Stimulated activated CD4-positive, alpha-beta T cell treated with anti-CD3 and anti-CD28 coated beads, Interleukin-1b, Interleukin-23, amount 100 ng/mL, for 1 hour (primary cell): Measurements from ENCODE around the gene MIR17HG.
"Not testable (repeated sequence)": the region's sequence is repeated elsewhere in the genome, so short reads cannot be mapped to it uniquely, and the experiment has no call there.

Source experiments
- DNase-seq, 2 donors: peaks; one replicate each; pipeline ENCODE4 v3.0.0-alpha.2; 2020; ENCODE audit warnings: low read depth in 2 of 2

Gene MIR17HG

DNA sequence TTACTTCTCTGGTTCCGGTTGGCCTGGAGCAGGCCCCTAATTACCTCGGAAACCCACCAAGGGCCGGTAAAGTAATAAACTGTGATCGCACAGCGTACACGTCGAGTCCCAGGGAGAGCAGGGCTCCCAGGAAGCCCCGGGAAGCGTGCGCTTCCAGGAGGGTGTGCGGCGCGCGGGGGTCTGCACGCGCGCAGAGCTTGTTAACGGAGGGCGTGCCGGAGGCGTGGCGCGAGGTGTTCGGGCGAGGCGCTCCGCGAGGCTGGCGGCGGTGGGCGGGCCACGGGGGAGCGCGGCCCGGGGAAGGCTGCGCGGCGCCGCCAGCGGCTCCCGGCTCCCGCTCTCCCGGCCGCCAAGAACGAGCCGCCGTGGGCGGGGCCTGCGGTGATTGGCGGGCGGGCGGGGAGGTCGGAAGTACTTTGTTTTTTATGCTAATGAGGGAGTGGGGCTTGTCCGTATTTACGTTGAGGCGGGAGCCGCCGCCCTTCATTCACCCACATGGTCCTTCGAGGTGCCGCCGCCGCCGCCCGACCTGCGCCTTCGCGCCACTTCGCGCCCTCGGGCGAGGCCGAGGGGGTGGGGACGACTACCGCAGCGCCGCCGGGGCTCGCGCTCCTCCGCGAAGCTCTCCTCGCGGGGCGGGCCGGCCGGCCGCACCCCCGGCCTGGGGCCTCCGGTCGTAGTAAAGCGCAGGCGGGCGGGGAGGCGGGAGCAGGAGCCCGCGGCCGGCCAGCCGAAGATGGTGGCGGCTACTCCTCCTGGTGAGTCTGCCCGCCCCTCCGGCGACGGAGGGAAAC is at the start of gene MIR17HG:
Gene MIR17HG, plus strand, starts transcription at position 486 of the 794 bp plus-strand sequence.
- peak; percentile 66 to 76 for DNase-seq

DNA sequence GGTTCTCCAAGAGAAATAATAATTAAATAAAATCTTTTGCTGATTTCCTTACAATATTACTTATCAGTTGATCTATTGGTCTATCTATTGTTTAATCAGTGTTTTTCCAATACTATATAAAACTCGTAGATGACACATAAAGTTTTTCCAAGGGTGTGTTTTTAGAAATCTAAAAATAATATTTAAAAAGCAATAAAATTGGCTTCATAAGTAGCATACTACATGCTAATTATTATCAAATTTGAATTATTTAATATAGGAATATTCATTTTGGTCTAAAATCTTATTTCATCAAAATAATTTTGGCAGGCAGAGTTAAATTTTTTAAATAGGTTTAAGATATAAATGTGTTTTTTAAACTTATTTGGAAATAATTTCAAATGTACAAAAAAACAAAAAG is 49.4 kb upstream of the MIR17HG start:
- DNase-seq, result no peak

DNA sequence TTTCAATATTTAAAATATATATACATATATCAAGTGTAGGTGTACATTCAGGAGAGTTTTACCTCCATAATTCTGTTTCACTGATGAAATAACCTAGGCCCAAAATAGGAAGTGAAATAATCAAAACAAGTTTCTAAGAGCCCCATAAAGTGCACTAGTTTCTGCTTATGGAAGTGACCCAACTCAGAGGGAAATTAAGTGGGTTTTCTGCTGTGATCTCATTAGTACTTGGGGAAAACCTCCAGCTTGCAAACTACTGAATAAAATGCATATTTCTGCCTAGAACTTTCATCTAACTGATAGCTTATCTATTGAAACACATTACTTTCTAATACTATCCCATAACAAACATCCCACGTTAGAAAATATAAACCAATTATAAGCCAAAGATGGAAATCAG is 45.4 kb upstream of the MIR17HG start:
- no peak for DNase-seq

DNA sequence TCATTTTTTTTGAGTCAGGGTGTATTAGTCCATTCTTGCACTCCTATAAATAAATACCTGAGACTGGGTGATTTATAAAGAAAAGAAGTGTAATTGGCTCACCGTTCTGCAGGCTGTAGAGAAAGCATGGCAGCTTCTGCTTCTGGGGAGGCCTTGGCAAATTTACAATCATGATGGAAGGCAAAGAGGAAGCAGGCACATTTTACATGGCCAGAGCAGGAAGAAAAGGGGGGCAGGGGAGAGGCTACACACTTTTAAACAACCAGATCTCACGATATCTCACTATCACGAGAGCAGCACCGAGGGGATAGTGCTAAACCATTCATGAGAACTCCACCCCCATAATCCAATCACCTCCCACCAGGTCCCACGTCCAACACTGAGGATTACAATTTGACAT is 44.5 kb upstream of the MIR17HG start:
- DNase-seq, result no peak

DNA sequence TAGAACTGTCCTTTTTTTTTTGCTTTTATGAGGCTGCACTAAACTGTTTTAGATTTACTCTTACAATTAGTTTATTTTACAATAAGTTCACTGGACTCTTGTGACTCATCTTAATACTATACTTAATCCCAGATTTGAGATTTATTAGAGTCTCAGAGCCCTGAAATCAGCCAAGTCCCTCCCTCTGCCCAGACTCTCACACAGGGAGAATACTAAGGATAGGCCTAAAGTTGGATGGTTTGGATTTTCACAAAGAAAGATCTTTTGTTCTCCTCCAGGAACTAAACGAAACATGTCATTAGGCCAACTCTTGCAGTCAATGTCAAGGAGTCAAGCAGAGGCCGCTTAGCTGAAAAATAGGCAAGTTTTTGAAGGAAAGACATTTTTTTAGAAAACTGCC is 42.7 kb upstream of the MIR17HG start:
- no peak for DNase-seq

DNA sequence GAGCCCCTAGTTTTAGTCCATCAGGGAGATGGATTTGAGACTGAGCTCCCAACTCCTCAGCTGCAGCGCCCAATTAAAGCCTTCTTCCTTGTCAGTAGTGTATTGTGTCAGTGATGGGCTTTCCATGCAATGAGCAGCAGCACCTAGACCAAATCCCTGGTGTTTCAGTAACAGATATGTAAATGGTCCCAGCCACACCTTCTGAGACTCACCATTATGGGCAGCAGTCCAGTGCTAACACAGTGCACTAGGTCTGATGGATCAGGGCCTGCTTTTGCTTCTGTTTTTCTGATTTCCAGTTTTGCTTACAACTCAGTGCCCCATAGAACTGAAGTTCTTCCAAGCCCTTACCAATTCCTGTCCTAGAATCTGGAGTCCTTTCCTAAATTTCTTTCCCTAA is 41.8 kb upstream of the MIR17HG start:
- no peak for DNase-seq

DNA sequence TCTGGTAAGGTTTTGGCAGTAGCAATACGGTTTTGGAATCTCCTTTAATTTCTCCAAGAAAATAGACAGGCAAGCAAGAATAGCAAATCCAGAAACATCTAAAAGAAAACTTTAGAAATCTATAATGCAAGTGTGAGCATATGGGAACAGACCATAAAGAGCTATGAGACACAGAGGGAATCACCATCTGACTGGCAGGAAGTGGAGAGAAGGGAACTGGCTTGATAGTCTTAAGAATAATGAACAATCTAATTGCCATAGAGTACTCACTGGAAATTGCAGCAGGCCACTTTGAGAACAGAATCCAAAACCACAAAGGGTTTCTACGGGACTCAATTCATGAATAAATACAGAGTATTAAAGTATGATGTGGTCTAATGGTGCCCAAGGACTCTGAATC is 39.6 kb upstream of the MIR17HG start:
- no peak for DNase-seq

DNA sequence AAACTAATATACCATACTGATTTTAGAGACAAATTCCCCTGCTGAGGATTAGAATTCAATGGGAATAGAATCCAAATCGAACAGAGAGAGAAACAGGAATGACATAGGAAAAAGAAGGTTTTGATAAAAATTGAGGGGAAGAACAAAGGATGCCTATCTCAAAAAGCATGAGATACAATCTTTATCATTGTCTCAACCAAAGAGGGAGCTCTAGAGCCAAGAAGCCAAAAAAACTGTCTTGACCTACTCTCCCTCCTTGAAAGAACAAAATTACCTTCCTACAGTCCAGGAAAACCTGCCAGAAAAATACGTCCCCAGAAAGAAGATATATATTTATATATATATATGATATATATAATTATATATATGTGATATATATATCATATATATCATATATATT is 39.2 kb upstream of the MIR17HG start:
- DNase-seq, result no peak

DNA sequence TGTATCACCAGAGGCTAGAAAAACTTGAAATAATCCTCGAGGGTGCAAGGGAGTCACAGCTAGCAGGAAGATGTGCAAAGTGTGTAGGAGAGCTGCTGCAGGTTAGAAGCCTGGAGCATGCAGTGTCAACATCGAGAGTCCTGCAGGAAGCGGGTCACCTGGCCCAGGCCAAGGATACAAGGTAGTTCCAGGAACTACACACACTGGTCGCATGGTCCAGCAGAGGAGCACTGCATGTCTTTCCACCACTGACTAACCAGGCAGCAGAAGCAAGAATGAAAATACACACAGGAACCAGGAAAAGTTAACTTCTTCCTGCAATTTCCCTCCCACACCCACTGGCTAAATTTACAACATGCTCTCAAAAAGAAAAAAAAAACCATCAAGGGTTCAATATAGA is 36.0 kb upstream of the MIR17HG start:
- DNase-seq, result no peak

DNA sequence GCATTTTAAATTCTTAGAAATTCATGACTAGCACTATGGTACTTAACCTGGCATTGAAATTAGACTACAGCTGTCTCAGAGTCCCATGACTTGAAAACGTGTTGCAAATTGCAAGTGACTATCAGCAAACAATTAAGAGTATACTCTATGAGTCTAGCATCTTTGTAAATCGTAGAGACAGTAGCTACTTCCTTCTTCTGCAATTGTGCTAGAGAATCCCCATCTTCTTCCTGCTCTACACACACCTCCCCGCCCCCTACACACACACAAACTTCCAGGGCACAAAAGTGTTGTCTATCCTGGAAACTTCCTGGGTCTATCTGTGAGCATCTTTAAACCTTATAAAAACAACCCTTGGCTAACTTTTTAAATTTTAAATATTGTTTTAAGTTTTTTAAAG is 35.2 kb upstream of the MIR17HG start:
- DNase-seq, result no peak

DNA sequence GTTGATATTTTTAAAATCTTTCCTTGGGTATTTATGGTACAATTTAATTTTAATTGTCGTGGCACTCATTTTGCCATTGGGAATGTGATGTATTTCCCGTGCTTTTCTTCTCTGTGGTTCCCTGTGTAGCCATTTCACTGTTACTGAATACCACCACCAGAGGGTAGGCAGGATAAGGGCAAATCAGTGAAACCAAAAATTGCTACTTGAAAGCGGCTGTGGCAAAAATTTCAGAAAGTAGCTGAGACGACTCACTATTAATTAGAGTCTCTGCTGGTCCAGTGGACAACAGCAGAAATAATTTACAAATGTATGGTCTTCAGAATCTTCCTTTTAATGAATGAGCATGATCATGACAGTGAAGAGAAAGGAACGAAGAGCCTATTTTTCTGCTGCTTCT is 34.4 kb upstream of the MIR17HG start:
- no peak for DNase-seq

DNA sequence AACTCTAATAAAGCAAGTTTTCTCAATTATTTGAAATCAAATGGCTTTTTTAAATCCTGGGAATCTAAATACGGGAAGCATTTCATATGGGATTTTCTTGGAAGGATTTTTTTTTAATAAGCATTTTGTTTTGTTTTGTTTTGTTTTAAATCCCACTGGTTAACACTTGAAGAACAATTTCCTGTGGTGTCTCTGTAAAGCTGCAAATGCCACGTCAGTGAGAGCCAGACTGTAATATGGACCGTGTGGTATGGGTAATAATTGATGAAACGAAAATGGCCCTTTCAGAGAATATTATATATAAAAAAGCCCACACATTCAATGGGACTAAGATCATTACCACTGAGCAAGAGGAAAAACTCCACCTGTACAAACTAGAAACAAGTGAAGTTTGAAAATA is 33.9 kb upstream of the MIR17HG start:
- DNase-seq, result no peak

DNA sequence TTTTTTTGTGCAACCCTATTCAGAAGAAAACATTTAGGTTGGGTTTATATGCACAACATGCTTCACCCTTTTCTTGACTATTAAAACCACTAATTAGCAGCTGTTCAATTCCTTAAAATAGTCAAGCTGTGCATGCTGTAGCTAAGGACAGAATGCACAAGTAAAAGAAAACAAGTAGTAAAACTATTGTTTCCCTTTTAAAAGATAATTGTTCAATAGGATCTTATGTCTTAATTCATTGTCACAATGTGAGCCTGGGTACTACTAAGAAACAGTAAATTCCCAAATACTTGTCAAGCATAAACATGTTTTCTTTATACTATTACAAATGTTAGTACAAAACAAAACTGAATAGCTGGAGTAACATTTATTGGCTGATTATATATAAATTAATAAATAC is 32.6 kb upstream of the MIR17HG start:
- DNase-seq, result no peak

DNA sequence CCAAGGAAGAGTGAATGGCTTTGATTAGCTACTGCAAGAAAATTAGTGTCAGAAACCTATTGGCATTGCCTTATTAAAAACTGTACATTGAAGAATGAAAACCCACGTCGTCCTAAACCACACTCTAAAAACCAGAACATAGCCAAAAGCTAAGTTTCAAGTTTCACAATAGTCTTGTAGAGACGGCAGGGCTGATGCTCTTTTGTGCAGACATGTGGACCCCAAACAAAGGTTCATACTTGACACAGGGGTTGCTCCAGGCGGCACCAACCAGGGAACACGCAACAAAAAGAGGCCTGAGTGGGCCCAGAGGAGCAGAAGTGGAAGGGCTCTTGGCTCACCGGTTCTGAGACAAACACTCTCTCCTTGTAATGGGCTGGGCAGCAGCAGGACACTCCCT is 28.6 kb upstream of the MIR17HG start:
- no peak for DNase-seq

DNA sequence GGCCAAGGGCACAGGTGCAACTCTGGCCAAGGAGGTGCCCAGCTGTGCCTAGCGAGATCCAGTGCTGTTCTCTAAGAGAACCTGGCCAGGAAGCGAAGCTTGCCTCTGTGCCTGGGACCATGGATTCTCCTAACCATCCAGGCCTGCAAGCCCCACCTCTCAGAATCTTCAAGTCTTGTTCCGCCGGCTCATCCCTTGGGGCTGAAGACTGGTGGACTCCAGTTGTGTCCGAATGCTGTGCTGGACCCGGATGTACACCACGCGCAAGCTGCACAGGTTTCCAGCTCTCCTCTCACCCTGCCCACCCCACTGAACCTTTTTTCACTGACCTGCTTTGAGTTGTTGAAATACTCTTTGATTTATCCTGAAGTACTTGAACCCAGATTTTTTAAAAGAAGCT is 27.5 kb upstream of the MIR17HG start:
- DNase-seq, result no peak

DNA sequence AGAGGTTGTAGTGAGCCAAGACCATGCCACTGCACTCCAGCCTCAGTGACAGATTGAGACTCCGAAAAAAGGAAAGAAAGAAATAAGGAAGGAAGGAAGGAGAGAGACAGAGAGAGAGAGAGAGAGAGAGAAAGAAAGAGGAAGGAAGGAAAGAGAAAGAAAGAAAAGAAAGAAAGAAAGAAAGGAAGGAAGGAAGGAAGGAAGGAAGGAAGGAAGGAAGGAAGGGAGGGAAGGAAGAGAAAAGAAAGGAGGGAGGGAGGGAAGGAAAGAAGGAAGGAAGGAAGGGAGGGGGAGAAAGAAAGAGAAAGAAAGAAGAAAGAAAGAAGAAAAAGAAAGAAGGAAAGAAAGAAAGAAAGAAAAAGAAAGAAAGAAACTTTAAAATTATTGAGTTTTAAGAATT is 26.5 kb upstream of the MIR17HG start:
- DNase-seq, result not testable (repeated sequence)

DNA sequence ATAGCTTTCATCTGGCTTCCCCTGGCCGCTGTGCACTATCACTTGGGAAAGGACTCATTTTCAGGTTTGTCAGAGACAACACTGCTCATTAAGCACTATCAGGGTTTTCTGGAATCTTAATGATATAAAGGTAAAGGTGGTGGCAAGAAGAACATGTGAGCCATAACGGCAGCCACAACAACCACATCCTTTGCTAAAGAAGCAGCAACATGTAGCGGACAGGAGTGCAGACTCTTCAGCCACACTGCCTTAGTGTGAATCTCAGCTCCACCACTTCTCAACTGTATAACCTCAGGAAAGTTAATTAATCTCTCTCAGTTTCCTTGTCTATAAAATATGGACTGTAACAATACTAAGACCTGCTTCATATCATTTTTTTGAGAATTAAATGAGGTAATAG is 24.1 kb upstream of the MIR17HG start:
- no peak for DNase-seq

DNA sequence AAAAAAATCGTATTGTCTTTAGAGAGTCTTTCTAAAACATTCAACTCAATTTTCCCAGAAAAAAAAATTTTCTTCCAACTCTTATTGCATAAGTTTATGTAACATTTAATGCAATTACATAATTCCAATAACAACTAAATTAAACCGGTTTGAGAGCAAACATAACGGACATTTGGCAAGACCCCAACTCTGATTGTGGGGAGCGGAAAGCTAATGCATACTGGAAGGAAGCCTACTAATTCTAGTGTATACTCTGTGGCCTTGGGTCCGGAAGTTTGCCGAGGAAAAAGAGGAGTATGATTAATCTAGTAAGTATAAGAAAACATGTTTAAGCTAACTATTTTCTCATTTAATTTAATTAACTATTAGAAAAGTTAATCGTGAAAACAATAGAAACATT is 21.3 kb upstream of the MIR17HG start:
- no peak for DNase-seq

DNA sequence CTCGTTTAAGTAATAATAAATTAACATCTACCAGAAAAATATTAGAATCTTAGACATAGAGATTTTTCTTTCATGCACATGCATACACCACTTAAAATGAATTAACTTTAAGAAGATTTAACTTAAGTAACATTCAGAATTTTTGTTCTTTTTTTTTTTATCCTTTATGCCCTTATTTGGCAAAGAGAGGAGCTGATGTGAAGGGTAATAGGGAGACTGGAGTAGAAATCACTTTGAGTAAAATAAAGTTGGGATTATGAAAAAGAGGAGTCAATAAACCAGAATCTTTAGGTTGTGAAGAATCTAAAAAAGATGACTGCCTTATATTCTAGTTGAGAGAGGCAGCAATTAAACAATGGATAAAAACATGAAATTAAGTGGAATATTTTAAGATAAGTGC is 18.8 kb upstream of the MIR17HG start:
- DNase-seq, result no peak

DNA sequence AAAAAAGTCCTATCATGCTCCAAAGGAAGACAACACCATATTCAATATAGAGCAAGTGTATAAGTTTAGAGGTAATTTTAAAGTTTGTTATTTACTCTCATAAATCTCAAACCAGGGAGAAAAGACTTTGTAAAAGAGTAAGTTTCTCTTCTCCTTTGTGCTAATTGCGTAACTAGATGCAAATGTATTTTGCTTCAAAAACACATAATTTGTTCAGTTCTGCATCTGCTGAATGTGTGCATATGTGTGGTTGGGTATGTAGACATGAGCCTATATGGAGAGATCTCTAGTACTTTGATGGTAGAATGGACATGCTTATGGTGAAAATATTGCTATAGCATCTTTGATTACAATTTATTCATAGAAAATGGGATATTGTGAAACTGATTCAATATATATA is 17.8 kb upstream of the MIR17HG start:
- DNase-seq, result no peak

DNA sequence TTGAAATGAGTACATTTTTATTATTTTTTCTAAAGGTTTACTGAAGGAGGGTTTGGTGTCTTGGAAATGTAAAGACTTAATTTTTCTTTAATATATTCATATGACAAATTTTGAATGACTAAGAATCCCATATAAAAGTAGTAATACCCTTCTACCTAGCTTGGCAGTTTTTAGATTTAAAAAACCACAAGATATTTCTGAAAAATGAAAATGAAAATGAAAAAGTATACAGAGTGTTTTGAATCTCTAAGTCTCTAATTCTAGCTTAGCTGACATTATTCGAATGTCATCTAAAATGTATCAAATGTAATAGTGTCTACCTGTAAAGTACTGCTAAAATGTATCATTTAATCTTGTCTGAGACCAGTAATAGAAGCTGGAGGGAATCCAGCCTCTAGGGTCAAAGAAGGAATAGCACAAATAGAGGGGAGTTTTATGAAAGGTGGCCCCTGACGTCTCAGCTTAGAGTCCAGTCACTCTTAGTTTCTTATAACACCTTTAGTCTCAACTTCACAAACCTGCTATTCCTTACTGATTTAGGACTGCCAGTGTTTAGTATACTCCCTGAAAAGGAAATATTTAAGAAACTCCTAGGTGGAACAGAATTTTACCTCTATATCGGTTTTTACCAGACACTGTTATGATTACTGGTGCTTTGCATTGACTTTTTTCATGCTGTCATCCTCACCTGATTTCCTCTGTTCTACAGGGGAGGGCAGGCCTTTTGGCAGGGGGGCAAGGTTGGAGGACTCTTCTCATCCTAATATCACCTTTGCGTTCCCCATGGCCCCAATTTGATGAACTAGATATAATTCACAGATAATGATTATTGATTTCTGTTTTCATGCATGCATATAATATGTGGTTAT is 16.2 kb upstream of the MIR17HG start:
- no peak for DNase-seq

DNA sequence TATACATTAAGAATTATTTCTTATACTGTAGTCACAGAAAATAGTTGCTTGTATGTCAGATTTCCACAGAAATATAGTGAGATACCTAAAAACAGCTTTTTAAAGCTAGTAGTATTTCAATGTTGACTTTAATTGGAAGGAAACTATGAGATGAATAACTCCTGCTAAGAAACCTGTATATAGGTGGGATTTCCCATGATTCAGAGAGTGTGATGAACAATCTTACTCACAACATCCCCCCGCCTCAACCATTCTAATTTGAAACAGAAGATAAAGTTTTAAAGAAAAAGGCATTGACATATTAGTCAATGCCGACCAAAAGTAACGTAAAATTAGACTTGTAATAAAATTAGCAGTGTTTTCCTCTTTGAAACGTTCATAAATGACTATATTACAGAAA is 1.4 kb upstream of the MIR17HG start:
- DNase-seq, result no peak

DNA sequence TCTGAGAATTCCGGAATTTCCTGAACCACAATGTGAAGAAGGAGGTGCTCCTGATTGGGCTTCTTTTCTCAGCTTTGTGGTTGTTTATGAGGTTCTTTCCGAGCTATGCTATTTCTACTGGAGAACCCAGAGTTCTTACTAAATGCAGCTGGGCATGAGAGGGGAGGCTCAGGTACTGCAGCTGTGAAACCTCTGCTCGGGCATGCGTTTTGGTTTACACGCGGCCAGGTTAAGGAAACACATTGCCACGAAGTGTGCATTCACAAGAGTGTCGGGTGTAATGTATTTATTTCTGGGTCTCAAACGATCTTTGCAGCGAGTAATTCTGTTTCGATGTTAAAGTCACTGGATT is 661 bp upstream of the MIR17HG start:
- no peak for DNase-seq
